Subcutaneous adipose tissue (tissue), 4 donors: ENCODE measurements around the gene MICAL2. TPM values are rescaled to one million over a fixed set of nuclear protein-coding genes. Genes with fewer than 3 reads are reported as not detected.

ENCODE experiments used
- CTCF ChIP-seq: fragments of 450-650 bp; IDR thresholded peaks from one replicate; pipeline ENCODE4 v1.5.1; 2016; ENCODE audit warnings: low read depth, mild to moderate bottlenecking, control low read depth, antibody characterized with exemption, moderate library complexity
- total RNA-seq, 4 donors: library from RNA; depleted of rRNA; stranded (reverse); fragments of >200 nt; gene quantifications; one replicate each; pipeline ENCODE4 v1.1.0, GENCODE V29; 2016

The MICAL2 gene
- total RNA-seq, 4 donors from 2014 or later = 11.4 to 28.4 (median 24.8) TPM

DNA sequence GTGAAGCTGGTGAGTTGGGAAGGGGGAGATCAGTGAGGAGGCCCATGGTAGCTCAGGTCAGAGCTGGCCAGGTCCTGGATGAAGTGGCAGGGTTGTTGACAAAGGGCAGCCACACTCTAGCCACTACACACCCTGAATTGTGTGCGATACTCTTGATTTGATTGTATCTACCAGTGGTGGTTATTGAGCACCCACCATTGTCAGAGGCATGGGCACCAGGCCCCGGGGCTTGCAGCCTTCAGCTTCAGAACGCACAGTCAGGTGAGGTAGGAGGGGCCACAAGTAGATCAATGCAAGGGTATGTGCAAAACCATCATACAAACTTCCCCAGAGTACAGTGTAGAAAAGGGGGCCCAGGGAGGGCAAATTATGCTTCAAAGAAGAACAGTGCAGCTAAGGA, 38.1 kb downstream of the MICAL2 start:
- no peak for TF ChIP-seq CTCF

- no peak for TF ChIP-seq CTCF
These were observed 38.5 kb downstream of the MICAL2 start for GRCh38 chr11:12148882-12149281.

DNA sequence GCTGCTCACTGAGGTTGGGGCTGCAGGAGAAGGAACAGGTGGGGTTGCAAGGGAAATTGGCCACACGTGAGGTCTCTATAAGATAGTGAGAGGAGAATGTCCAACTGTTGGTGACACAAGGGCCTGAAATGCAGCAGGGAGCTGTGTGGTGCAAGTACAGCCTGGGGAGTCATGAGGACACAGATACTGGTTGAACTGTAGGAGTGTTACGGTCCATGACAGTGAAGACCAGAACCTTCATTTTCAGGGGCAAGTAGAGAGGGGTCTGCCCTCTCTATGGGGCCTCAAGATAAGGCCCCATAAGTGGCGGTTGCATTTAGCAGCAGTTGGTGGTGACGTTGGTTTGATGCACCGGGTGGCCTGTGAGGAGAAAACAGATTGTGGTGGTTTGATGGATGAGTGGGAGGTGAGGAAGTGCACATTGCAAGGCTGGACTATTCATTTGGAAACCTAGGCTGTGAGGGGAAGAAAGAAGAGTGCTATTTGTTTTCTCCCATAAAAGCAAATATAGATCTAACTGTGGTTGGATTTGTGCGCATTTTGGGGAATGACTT, 39.4 kb downstream of the MICAL2 start:
- TF ChIP-seq CTCF = no peak

GRCh38 chr11:12150831-12151382, 40.5 kb downstream of the MICAL2 start:
- no peak for TF ChIP-seq CTCF

- TF ChIP-seq CTCF = no peak
These were observed 41.9 kb downstream of the MICAL2 start for GRCh38 chr11:12152321-12152720.

GRCh38 chr11:12154871-12155668, 44.7 kb downstream of the MICAL2 start:
- TF ChIP-seq CTCF = no peak

GRCh38 chr11:12155696-12156095, 45.3 kb downstream of the MICAL2 start:
- TF ChIP-seq CTCF = no peak
